A549 treated with AZD9567 at 1 μM for 4 hours (cell line): ENCODE results near the gene CYLD. TPM values are rescaled to one million over a fixed set of nuclear protein-coding genes. Genes with fewer than 3 reads are reported as not detected.

Source experiments
- total RNA-seq: library from RNA; stranded (reverse); fragments of 200-300 nt; extraction: Qiagen RNA extraction; gene quantifications from 5 replicates; pipeline ENCODE4 v1.2.3, GENCODE V29; 2022; ENCODE audit not compliant: insufficient read depth

Gene CYLD
- total RNA-seq: 10.2 to 18.8 TPM (median 13.5 TPM) in 5 replicates

DNA sequence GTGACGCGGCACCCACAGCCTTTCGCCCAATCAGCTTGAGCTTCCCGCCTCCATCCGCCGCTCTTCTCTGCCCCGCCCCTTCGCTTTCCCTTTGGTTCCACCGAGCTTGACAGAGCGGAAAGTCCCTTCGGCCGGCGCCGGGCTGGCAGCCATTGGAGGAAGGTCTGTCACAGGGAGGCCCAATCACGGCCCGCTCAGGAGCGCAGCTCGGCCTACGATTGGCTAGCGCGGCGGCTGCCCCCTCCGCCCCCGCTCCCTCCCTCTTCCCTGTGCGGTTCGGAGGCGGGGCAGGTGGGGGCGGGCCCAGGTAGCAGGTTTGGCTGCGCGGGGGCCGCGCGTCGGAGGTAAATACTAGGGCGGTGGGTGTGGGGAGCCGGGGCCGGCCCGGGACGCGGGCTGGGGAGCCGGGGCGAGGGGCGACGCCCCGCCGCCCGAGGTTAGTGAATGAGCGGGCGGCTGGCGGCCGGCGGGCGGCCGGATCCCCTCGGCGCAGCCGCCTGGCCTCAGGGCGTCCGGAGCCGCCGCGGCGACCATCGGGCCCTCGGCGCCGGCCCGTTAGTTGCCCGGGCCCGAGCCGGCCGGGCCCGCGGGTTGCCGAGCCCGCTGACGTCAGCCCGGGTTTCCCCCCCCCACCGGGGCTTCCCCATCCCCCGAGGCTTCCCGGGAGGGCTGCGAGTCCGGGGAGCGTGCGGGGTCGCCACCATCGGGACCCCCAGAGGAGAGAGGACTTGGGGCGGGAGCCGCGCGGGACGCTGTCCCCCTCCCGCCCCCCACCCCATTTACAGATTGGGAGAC is at the start of gene CYLD:
Gene CYLD, plus strand, starts transcription at position 306 of the 795 bp plus-strand sequence. CDS start 7,613 bp downstream, outside the sequence.

GRCh38 chr16:50692999-50693781 is 48.7 kb upstream of the CYLD start, which contains the start of gene NOD2:
Gene NOD2, plus strand, starts transcription at chr16:50693606. Its CDS starts 5,890 bp downstream, at chr16:50699496.

Other genes starting within 250 kb of the CYLD start
- 0.14 to 0.56 TPM (median 0.32 TPM) in 4 of 5 replicates, not detected in the other for gene NKD1, start 193.7 kb upstream of the CYLD start, total RNA-seq
- not detected in 5 replicates for gene SNX20, start 60.8 kb upstream of the CYLD start, total RNA-seq
- 0.02 TPM in 1 of 5 replicates, not detected in the others for gene NOD2, start 48.5 kb upstream of the CYLD start, total RNA-seq